Stimulated activated CD8-positive, alpha-beta memory T cell treated with anti-CD3 and anti-CD28 coated beads, Interleukin-4, amount 100 ng/mL, for 1 hour (primary cell): ENCODE results near the gene CANT1.
A peak's percentile ranks its signal among the peaks of the same experiment; 100 is the strongest.
"Not testable (repeated sequence)": the region's sequence is repeated elsewhere in the genome, so short reads cannot be mapped to it uniquely, and the experiment has no call there.

Experiments
- DNase-seq, 2 donors: peaks; one replicate each; pipeline ENCODE4 v3.0.0-alpha.2; 2020; ENCODE audit warnings: low read depth in 2 of 2, low spot score in 1 of 2

CANT1 gene

GRCh38 chr17:79043191-79043930 is 33.8 kb upstream of the CANT1 start:
- no peak for DNase-seq

GRCh38 chr17:79042421-79043190 is 33.0 kb upstream of the CANT1 start:
- DNase-seq = peak; percentile 39 to 53

- DNase-seq = no peak
Measured at GRCh38 chr17:79041723-79042420, 32.3 kb upstream of the CANT1 start.

GRCh38 chr17:79041041-79041570 is 31.5 kb upstream of the CANT1 start:
- DNase-seq = no peak

GRCh38 chr17:79039886-79040285 is 30.3 kb upstream of the CANT1 start:
- DNase-seq = no peak

GRCh38 chr17:79039171-79039570 is 29.6 kb upstream of the CANT1 start:
- DNase-seq = no peak

- DNase-seq = no peak
Measured at GRCh38 chr17:79038545-79039135, 29.1 kb upstream of the CANT1 start.

GRCh38 chr17:79036596-79036995 is 27.0 kb upstream of the CANT1 start:
- DNase-seq = no peak

GRCh38 chr17:79036181-79036580 is 26.6 kb upstream of the CANT1 start:
- DNase-seq = no peak

- DNase-seq = no peak
Measured at GRCh38 chr17:79035686-79036085, 26.1 kb upstream of the CANT1 start.

GRCh38 chr17:79034931-79035485 is 25.4 kb upstream of the CANT1 start:
- DNase-seq = no peak

GRCh38 chr17:79033741-79034501 is 24.4 kb upstream of the CANT1 start:
- no peak for DNase-seq

GRCh38 chr17:79033046-79033616 is 23.6 kb upstream of the CANT1 start:
- DNase-seq = no peak

GRCh38 chr17:79031996-79032875 is 22.7 kb upstream of the CANT1 start:
- DNase-seq = no peak

- DNase-seq = not testable (repeated sequence)
Measured at GRCh38 chr17:79030636-79031035, 21.1 kb upstream of the CANT1 start.

- no peak for DNase-seq
Measured at GRCh38 chr17:79029327-79030009, 19.9 kb upstream of the CANT1 start.

- DNase-seq = no peak
Measured at GRCh38 chr17:79028496-79029326, 19.1 kb upstream of the CANT1 start.
